H1 (cell line): ENCODE data around the gene STK11IP. TPM values are rescaled to one million over a fixed set of nuclear protein-coding genes. Genes with fewer than 3 reads are reported as not detected.

ENCODE experiments used
- CTCF ChIA-PET: fragments of 300-600 bp; sonication (Branson Sonifier 250); formaldehyde crosslinking; loops from one replicate; lab custom pipeline; 2021; ENCODE audit not compliant: partially characterized antibody; lab: Charles Lee
- POLR2A ChIA-PET: fragments of 300-600 bp; sonication (Branson Sonifier 250); formaldehyde crosslinking; loops from one replicate; lab custom pipeline; 2021; ENCODE audit warnings: inconsistent platforms; ENCODE audit not compliant: partially characterized antibody; lab: Charles Lee
- DNase-seq, 2 experiments: peaks; one replicate each; pipeline versions ENCODE4 v3.0.0 to v3.0.0-alpha.2; 2010 to 2022; ENCODE audit warnings: low spot score in 2 of 2, low read depth in 1 of 2, mixed read lengths in 1 of 2
- FAIRE-seq: peaks from 2 replicates; lab custom pipeline; 2011; peaks lifted over from hg19 to GRCh38; lab: Jason Lieb, UNC
- H2AFZ ChIP-seq: 2 replicates; pipeline ENCODE4 v1.8.1; 2012; ENCODE audit warnings: low read length, inconsistent platforms
- H2AK5ac ChIP-seq: 2 replicates; pipeline ENCODE4 v1.6.1; 2013; ENCODE audit warnings: low read depth, low read length
- H2BK120ac ChIP-seq: replicated peaks from 2 replicates; pipeline ENCODE3; 2013; ENCODE audit warnings: low read depth, low read length, inconsistent platforms
- H2BK12ac ChIP-seq: 2 replicates; pipeline ENCODE4 v1.6.1; 2013; ENCODE audit warnings: low read depth, low read length
- H2BK15ac ChIP-seq: 2 replicates; pipeline ENCODE4 v1.6.1; 2013; ENCODE audit warnings: low read length
- H2BK20ac ChIP-seq: 2 replicates; pipeline ENCODE4 v1.6.1; 2013; ENCODE audit warnings: low read length
- H2BK5ac ChIP-seq: 2 replicates; pipeline ENCODE4 v1.6.1; 2013; ENCODE audit warnings: low read depth, low read length
- H3K14ac ChIP-seq: 2 replicates; pipeline ENCODE4 v1.6.1; 2013; ENCODE audit warnings: inconsistent platforms; ENCODE audit not compliant: insufficient read length
- H3K18ac ChIP-seq: 2 replicates; pipeline ENCODE4 v1.6.1; 2013; ENCODE audit warnings: low read length; ENCODE audit errors: extremely low read depth
- H3K23ac ChIP-seq: 2 replicates; pipeline ENCODE4 v1.6.1; 2013; ENCODE audit warnings: inconsistent platforms; ENCODE audit not compliant: insufficient read length
- H3K23me2 ChIP-seq: 2 replicates; pipeline ENCODE4 v1.6.1; 2013; ENCODE audit warnings: low read depth, low read length
- H3K27ac ChIP-seq: 2 replicates; pipeline ENCODE4 v1.6.1; 2011; ENCODE audit warnings: low read depth, low read length, inconsistent platforms
- H3K27me3 ChIP-seq, 4 experiments: replicated peaks in 1 of 4; 1 replicate in 1 of 4; 2 replicates in 3 of 4; pipeline versions ENCODE4 v1.6.1 to v1.8.1; 2011 to 2013; ENCODE audit warnings: low read length in 3 of 4, mild to moderate bottlenecking in 3 of 4, inconsistent platforms in 2 of 4, mixed read lengths in 2 of 4, moderate library complexity in 1 of 4; ENCODE audit not compliant: control insufficient read depth in 3 of 4, insufficient read depth in 3 of 4; ENCODE audit errors: extremely low read depth in 1 of 4
- H3K36me3 ChIP-seq, 4 experiments: 2 replicates each; pipeline versions ENCODE4 v1.6.1 to v1.8.1; 2011 to 2013; ENCODE audit warnings: mild to moderate bottlenecking in 4 of 4, low read length in 3 of 4, moderate library complexity in 2 of 4, control low read depth in 1 of 4, inconsistent platforms in 1 of 4; ENCODE audit not compliant: insufficient read depth in 4 of 4, control insufficient read depth in 2 of 4
- H3K4ac ChIP-seq: replicated peaks from 2 replicates; pipeline ENCODE3; 2013; ENCODE audit warnings: low read length, low read depth, mixed read lengths, inconsistent platforms; ENCODE audit not compliant: insufficient read length
- H3K4me1 ChIP-seq, 4 experiments: replicated peaks in 1 of 4; 1 replicate in 1 of 4; 2 replicates in 3 of 4; pipeline versions ENCODE4 v1.6.1 to v1.8.1; 2011 to 2013; ENCODE audit warnings: low read length in 3 of 4, inconsistent platforms in 2 of 4, mixed read lengths in 1 of 4; ENCODE audit not compliant: insufficient read depth in 4 of 4, control insufficient read depth in 3 of 4
- H3K4me2 ChIP-seq, 2 experiments: 2 replicates each; pipeline versions ENCODE4 v1.6.1 to v1.8.1; 2011 to 2013; ENCODE audit warnings: low read depth in 2 of 2, low read length in 2 of 2, control low read depth in 1 of 2, inconsistent platforms in 1 of 2, mild to moderate bottlenecking in 1 of 2; ENCODE audit not compliant: insufficient read depth in 1 of 2
- H3K4me3 ChIP-seq, 4 experiments: fragments of 200-600, 300-600 bp in 1 of 4; sonication (generic), shearing (Covaris generic), sonication (Bioruptor Twin) in 1 of 4; 2 replicates each; pipeline versions ENCODE4 v1.5.1 to v1.8.1; 2011 to 2016; ENCODE audit warnings: low read length in 4 of 4, low read depth in 3 of 4, control low read depth in 2 of 4, inconsistent platforms in 2 of 4, mild to moderate bottlenecking in 2 of 4, mixed read lengths in 1 of 4, moderate library complexity in 1 of 4; ENCODE audit not compliant: insufficient read depth in 2 of 4; ENCODE audit errors: extremely low read depth in 1 of 4
- H3K56ac ChIP-seq: replicated peaks from 2 replicates; pipeline ENCODE3; 2013; ENCODE audit warnings: low read depth, mild to moderate bottlenecking, mixed read lengths, low read length, inconsistent platforms; ENCODE audit not compliant: insufficient read length
- H3K79me1 ChIP-seq: 2 replicates; pipeline ENCODE4 v1.6.1; 2013; ENCODE audit warnings: low read depth, low read length, control low read depth
- H3K79me2 ChIP-seq, 2 experiments: 2 replicates each; pipeline versions ENCODE4 v1.6.1 to v1.8.1; 2012 to 2013; ENCODE audit warnings: low read length in 2 of 2, mild to moderate bottlenecking in 2 of 2, inconsistent platforms in 1 of 2; ENCODE audit not compliant: insufficient read depth in 2 of 2, control insufficient read depth in 1 of 2
- H3K9ac ChIP-seq, 4 experiments: replicated peaks in 1 of 4; 1 replicate in 1 of 4; 2 replicates in 3 of 4; pipeline versions ENCODE4 v1.6.1 to v1.8.1; 2011 to 2013; ENCODE audit warnings: low read depth in 3 of 4, low read length in 3 of 4, control low read depth in 2 of 4, mild to moderate bottlenecking in 2 of 4, moderate library complexity in 2 of 4, inconsistent platforms in 1 of 4; ENCODE audit errors: extremely low read depth in 1 of 4
- H3K9me3 ChIP-seq, 2 experiments: 2 replicates each; pipeline versions ENCODE4 v1.6.1 to v1.8.1; 2012 to 2013; ENCODE audit warnings: mild to moderate bottlenecking in 2 of 2, moderate library complexity in 2 of 2, control low read depth in 1 of 2, inconsistent platforms in 1 of 2, low read depth in 1 of 2, low read length in 1 of 2, mixed read lengths in 1 of 2; ENCODE audit not compliant: insufficient read depth in 2 of 2
- H4K20me1 ChIP-seq, 2 experiments: replicated peaks in 1 of 2; 2 replicates each; pipeline versions ENCODE3 to v1.8.1; 2011 to 2013; ENCODE audit warnings: inconsistent platforms in 2 of 2, low read length in 2 of 2, mild to moderate bottlenecking in 1 of 2; ENCODE audit not compliant: insufficient read depth in 2 of 2, control insufficient read depth in 1 of 2
- H4K5ac ChIP-seq: 2 replicates; pipeline ENCODE4 v1.6.1; 2013; ENCODE audit warnings: low read length, low read depth, mixed read lengths, inconsistent platforms; ENCODE audit not compliant: insufficient read length
- H4K8ac ChIP-seq: 2 replicates; pipeline ENCODE4 v1.8.0; 2013; ENCODE audit warnings: mild to moderate bottlenecking, moderate library complexity, low read length, inconsistent platforms; ENCODE audit not compliant: insufficient read depth; ENCODE audit errors: extremely low read depth
- H4K91ac ChIP-seq: replicated peaks from 2 replicates; pipeline ENCODE3; 2013; ENCODE audit warnings: low read length, mixed read lengths, inconsistent platforms; ENCODE audit not compliant: insufficient read length
- BRCA1 ChIP-seq: IDR thresholded peaks from 2 replicates; pipeline ENCODE4 v1.6.1; 2012; ENCODE audit warnings: low read depth, low read length, improper control_type of control experiment
- CHD2 ChIP-seq: IDR thresholded peaks from 2 replicates; pipeline ENCODE4 v1.6.1; 2012; ENCODE audit warnings: low read length, improper control_type of control experiment
- GTF2F1 ChIP-seq: IDR thresholded peaks from 2 replicates; pipeline ENCODE4 v1.6.1; 2012; ENCODE audit warnings: low read depth, low read length, improper control_type of control experiment, borderline replicate concordance
- HDAC6 ChIP-seq: IDR thresholded peaks from one replicate; pipeline ENCODE4 v1.7.1; 2012; ENCODE audit warnings: low read depth, mild to moderate bottlenecking, inconsistent platforms, low read length, moderate library complexity
- JUND ChIP-seq: IDR thresholded peaks from 2 replicates; pipeline ENCODE4 v1.6.1; 2011; ENCODE audit warnings: mild to moderate bottlenecking, improper control_type of control experiment, low read length
- PHF8 ChIP-seq: fragments of 200-600 bp; sonication (generic); conservative IDR thresholded peaks from 2 replicates; pipeline ENCODE4 v1.7.1; 2012; ENCODE audit warnings: low read depth, mild to moderate bottlenecking, inconsistent platforms, low read length, moderate library complexity
- POLR2A ChIP-seq, 2 experiments: IDR thresholded peaks; 1 replicate in 1 of 2; 2 replicates in 1 of 2; pipeline ENCODE4 v1.6.1; 2011; ENCODE audit warnings: low read depth in 2 of 2, low read length in 2 of 2, mild to moderate bottlenecking in 2 of 2; ENCODE audit errors: control extremely low read depth in 1 of 2
- RFX5 ChIP-seq: IDR thresholded peaks from 2 replicates; pipeline ENCODE4 v1.6.1; 2011; ENCODE audit warnings: low read depth, low read length, improper control_type of control experiment, borderline replicate concordance
- TCF12 ChIP-seq: IDR thresholded peaks from 2 replicates; pipeline ENCODE4 v1.6.1; 2011; ENCODE audit warnings: low read depth, mild to moderate bottlenecking, low read length
- YY1 ChIP-seq: IDR thresholded peaks from 2 replicates; pipeline ENCODE4 v1.6.1; 2011; ENCODE audit warnings: low read depth, mild to moderate bottlenecking, low read length
- ZNF274 ChIP-seq: IDR thresholded peaks from 2 replicates; pipeline ENCODE4 v1.7.0; 2012; ENCODE audit warnings: low read length, borderline replicate concordance; ENCODE audit errors: extremely low read depth
- WGBS, 2 experiments: shearing (Covaris generic) in 1 of 2; methylation state at CpG; one replicate each; pipeline versions ENCODE4 v1.1.6 to v1.1.7; 2013 to 2015; ENCODE audit warnings: low lambda C conversion rate in 2 of 2, mixed read lengths in 2 of 2, inconsistent platforms in 1 of 2, low coverage in 1 of 2, missing lambda C conversion rate in 1 of 2; ENCODE audit not compliant: insufficient replicate concordance in 2 of 2, insufficient coverage in 1 of 2, insufficient read length in 1 of 2; ENCODE audit errors: extremely low coverage in 1 of 2, missing lambda C conversion rate in 1 of 2; 5-methylcytosine and 5-hydroxymethylcytosine counted together
- polyA plus RNA-seq, 7 experiments: library from polyadenylated mRNA; depleted of rRNA in 3 of 7; stranded (reverse) in 5 of 7; unstranded in 2 of 7; fragments of >200 nt in 5 of 7; fragments of 200-250 nt in 2 of 7; gene quantifications; 1 replicate in 5 of 7; 2 replicates in 1 of 7; 4 replicates in 1 of 7; pipeline versions ENCODE4 v1.2.1 to v1.2.3, GENCODE V29; 2011 to 2013; ENCODE audit warnings: missing spikeins in 2 of 7, mixed read lengths in 2 of 7
- total RNA-seq: library from RNA; stranded (reverse); fragmentation: NEBNext Ultra II Directional; extraction: Animal tissue kit (Norgen Biotek cat#: 25700); gene quantifications from 2 replicates; pipeline ENCODE4 v1.2.1, GENCODE V29; 2021
- TF ChIP-seq, protein P1 (sequence below): IDR thresholded peaks from 2 replicates; pipeline ENCODE4 v1.6.1; 2012; ENCODE audit warnings: inconsistent platforms

Gene STK11IP
- total and polyA plus RNA-seq, 2 of the 8 experiments (the other 6 are each of a cell fraction or from before 2014, with no cell fraction given) = 18.5 to 29.6 TPM

DNA sequence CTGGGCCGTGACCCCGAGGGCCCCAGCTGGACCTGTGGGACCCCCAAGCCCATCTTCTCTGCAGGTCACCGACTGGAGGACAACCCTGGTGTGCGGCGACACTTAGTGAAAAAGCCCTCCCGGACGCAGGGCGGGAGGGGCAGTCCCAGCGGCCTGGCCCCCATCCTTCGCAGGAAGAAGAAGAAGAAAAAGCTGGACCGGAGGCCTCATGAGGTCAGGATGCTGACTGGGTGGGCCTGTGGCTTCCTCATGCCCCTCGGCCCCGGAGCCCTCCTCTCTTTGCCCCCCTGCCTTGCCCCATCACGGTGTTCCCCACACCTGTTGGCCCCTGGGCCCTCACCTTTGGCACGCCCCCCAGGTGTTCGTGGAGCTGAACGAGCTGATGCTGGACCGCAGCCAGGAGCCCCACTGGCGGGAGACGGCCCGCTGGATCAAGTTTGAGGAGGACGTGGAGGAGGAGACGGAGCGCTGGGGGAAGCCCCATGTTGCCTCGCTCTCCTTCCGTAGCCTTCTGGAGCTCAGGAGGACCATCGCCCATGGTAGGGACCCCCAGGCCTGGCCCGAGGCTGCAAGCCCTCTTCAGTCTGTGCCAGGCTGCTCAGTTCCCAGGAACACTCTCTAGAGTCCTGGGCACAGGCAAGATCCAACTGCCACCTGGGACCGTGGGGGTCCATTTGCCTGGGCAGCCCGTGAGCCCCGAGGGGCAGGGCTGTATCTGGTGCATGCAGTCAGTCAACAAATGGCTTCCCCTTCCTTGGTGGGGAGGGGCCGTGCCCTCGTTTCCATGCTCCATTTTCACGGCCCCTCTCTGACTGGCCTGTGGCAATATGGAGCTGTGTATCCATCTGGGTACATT lies 34.5 kb downstream of the STK11IP start:
- Histone ChIP-seq H2BK120ac (no peak overlapping the region), H3K4me3 (no peak overlapping the region), H3K27me3 (peaks cover 0 to 3% (median 1%) of the 10 kb centered on the region in 4 experiments; a peak in 4 of 7 replicates), H3K23me2 (peaks cover 2% of the 10 kb centered on the region; the same call in 1 of the 2 replicates), H2BK15ac (no peak overlapping the region), H3K23ac (no peak overlapping the region), H4K8ac (no peak overlapping the region), H3K36me3 (no peaks in the 10 kb centered on the region), H3K4ac (no peak overlapping the region), H3K9me3 (no peaks in the 10 kb centered on the region), H2AK5ac (no peak overlapping the region), H2BK12ac (no peak overlapping the region), H4K5ac (no peak overlapping the region), H3K56ac (no peak overlapping the region), H4K91ac (no peak overlapping the region), H4K20me1 (peaks cover 0 to 2% of the 10 kb centered on the region in 2 experiments), H3K79me2 (no peaks in the 10 kb centered on the region), H3K27ac (no peak overlapping the region), H3K4me1 (peaks cover 0 to 8% (median 4%) of the 10 kb centered on the region in 4 experiments; a peak in 5 of 7 replicates), H3K14ac (no peak overlapping the region), H2BK20ac (no peak overlapping the region), H3K4me2 (no peak overlapping the region), H2BK5ac (no peak overlapping the region), H3K9ac (no peak overlapping the region), H2AFZ (no peak overlapping the region), H3K79me1 (no peaks in the 10 kb centered on the region), H3K18ac (no peak overlapping the region)
- ChIA-PET CTCF (interaction anchor here (0.6 to 22.0 kb wide), 10 partner anchors 11 to 425 kb away, joined by 3 to 356 read pairs (median 12); no protein-coding TSS in a partner anchor), POLR2A (interaction anchor here (1.1 to 2.1 kb wide), 4 partner anchors 9 to 55 kb away, joined by 3 to 7 read pairs (median 4); no protein-coding TSS in a partner anchor)
- no peak for FAIRE-seq
- DNase-seq = no peak
- 93% methylated on average over 24 of the region's 34 CpGs; no CpG with 5 or more reads in 1 of the 2 experiments for WGBS, 2 experiments
- TF ChIP-seq CHD2 = no peak
- TF ChIP-seq POLR2A (IDR thresholded peaks at IDR 0.05; ENCODE audit: control extremely low read depth in 1 of 2, low read depth in 2 of 2, low read length in 2 of 2) = no peak
- TF ChIP-seq ZNF274 = no peak
- TF ChIP-seq BRCA1 = no peak
- no peak for TF ChIP-seq PHF8
- no peak for TF ChIP-seq RFX5
- no peak for TF ChIP-seq GTF2F1
- TF ChIP-seq, protein P1, sequence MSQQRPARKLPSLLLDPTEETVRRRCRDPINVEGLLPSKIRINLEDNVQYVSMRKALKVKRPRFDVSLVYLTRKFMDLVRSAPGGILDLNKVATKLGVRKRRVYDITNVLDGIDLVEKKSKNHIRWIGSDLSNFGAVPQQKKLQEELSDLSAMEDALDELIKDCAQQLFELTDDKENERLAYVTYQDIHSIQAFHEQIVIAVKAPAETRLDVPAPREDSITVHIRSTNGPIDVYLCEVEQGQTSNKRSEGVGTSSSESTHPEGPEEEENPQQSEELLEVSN = no peak
- TF ChIP-seq TCF12 = no peak
- no peak for TF ChIP-seq JUND
- no peak for TF ChIP-seq HDAC6
- TF ChIP-seq YY1 = no peak
